Activated naive CD8-positive, alpha-beta T cell treated with anti-CD3 and anti-CD28 coated beads for 36 hours (primary cell): Measurements from ENCODE around the gene BCAS4. TPM values are rescaled to one million over a fixed set of nuclear protein-coding genes. Genes with fewer than 3 reads are reported as not detected.

Experiments
- DNase-seq: peaks from one replicate; pipeline ENCODE4 v3.0.0; 2021
- H3K27ac Mint-ChIP-seq: one replicate; pipeline ENCODE4 v1.8.0; 2022; ENCODE audit warnings: mild to moderate bottlenecking, moderate library complexity, mixed read lengths
- H3K27me3 Mint-ChIP-seq: one replicate; pipeline ENCODE4 v1.8.0; 2022; ENCODE audit warnings: mild to moderate bottlenecking, mixed read lengths
- H3K36me3 Mint-ChIP-seq: one replicate; pipeline ENCODE4 v1.8.0; 2021; ENCODE audit warnings: mild to moderate bottlenecking, mixed read lengths
- H3K4me1 Mint-ChIP-seq: one replicate; pipeline ENCODE4 v1.8.0; 2021; ENCODE audit warnings: mixed read lengths
- H3K4me3 Mint-ChIP-seq: one replicate; pipeline ENCODE4 v1.8.0; 2022; ENCODE audit warnings: mild to moderate bottlenecking, moderate library complexity, mixed read lengths
- H3K9me3 Mint-ChIP-seq: one replicate; pipeline ENCODE4 v1.8.0; 2022; ENCODE audit warnings: mixed read lengths
- total RNA-seq, 2 experiments: library from RNA; stranded (reverse); gene quantifications; one replicate each; pipeline ENCODE4 v1.2.3, GENCODE V29; 2021

BCAS4 gene
- total RNA-seq, 2 experiments from 2014 or later: 27.1 to 28.9 TPM

DNA sequence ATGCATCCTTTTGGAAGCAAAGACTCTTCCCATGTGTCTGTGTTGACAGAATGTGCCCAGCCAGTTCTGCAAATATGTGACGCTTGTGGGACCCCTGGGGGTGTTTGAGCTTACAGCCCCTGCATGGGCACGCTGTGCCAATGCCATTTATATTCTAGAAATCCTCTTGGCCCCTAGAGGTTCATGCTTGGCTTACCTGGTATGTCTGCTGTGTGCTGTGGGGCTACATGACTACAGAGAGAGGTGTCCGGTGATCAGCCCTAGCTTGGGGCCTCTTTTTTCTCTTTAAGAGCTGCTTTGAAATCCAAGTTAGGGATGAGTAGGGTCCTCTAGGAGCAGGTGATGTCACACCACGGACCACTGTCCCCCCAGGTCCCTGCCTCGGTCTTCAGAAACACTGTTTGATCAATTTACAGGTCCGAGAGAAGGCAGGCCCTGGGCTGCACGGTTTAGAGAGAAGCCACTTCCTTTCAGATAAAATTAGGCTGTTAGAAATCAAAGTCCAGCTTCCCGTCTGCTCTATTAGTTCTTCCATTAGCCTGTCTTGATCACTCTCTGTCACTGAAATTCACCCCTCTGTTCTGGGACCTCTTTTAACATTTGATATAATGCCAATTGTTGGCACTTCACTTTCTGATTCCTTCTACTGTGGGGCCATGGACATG lies 26.5 kb downstream of the BCAS4 start:
- DNase-seq: no peak
- peaks cover 38% of the 10 kb centered on the region for H3K4me1 Mint-ChIP-seq
- H3K9me3 Mint-ChIP-seq: no peaks in the 10 kb centered on the region
- H3K4me3 Mint-ChIP-seq: no peak overlapping the region
- no peaks in the 10 kb centered on the region for H3K27me3 Mint-ChIP-seq
- H3K36me3 Mint-ChIP-seq: peaks cover 24% of the 10 kb centered on the region
- peak overlapping the region; percentile 59 for H3K27ac Mint-ChIP-seq

DNA sequence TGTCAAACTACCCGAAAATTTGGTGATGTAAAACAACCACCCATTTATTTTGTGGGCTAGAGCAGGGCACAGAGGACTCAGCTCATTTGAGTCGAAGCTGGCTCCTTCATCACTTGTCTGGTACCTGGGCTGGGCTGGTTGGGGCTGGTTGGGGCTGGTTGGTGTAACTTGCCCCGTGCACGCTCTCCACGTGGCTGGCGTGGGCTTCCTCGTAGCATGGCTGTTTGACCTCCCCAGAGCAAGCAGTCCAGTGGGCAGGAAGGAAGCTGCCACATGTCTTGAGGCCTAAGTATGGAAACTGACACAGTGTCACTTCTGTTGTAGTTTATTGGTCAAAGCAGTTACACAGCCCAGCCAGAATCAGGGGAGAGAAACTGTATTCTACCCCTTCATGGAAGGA lies 27.1 kb downstream of the BCAS4 start:
- H3K27ac Mint-ChIP-seq: peak overlapping the region; percentile 74
- no peaks in the 10 kb centered on the region for H3K9me3 Mint-ChIP-seq
- H3K27me3 Mint-ChIP-seq: no peaks in the 10 kb centered on the region
- peaks cover 36% of the 10 kb centered on the region for H3K4me1 Mint-ChIP-seq
- H3K4me3 Mint-ChIP-seq: no peak overlapping the region
- peaks cover 24% of the 10 kb centered on the region for H3K36me3 Mint-ChIP-seq
- no peak for DNase-seq

DNA sequence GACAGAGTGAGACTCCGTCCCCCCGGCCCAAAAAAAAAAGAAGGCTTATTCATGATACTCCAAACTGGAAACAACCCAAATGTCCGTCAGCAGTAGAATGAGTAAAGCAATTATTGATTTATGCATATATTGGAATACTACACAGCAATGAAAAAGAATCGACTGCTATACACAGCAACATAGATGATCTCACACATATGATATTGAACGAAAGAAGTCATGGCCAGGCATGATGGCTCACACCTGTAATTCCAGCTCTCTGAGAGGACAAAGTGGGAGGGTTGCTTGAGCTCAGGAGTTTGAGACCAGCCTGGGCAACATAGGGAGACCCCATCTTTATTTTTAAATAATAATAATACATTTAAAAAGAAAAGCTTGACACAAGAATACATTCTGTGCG lies 28.5 kb downstream of the BCAS4 start:
- no peak for DNase-seq
- no peak overlapping the region for H3K4me3 Mint-ChIP-seq
- H3K27me3 Mint-ChIP-seq: no peaks in the 10 kb centered on the region
- H3K36me3 Mint-ChIP-seq: peaks cover 25% of the 10 kb centered on the region
- no peak overlapping the region for H3K27ac Mint-ChIP-seq
- no peaks in the 10 kb centered on the region for H3K9me3 Mint-ChIP-seq
- peaks cover 28% of the 10 kb centered on the region for H3K4me1 Mint-ChIP-seq

DNA sequence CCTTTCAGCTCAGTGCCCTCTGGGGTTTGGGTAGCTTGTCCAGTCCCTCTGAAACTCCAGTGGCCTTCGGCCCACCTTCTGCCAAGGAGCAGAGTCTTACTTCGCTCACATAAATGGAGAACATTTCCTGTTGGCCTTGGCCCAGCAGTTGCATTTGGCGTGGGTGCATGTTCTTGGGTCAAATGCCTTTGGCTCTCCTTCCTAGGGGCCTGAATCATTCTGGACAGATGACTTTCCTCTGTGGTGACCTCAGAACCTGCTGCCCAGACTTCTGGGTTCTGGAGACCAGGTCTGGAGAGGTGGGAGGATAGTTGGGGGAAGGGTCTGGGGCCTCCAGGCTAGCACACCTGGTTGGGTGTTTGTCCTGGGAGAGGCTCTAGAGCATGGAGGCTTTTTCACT lies 29.3 kb downstream of the BCAS4 start:
- Mint-ChIP-seq H3K27me3 (no peaks in the 10 kb centered on the region), H3K4me1 (peaks cover 22% of the 10 kb centered on the region), H3K4me3 (no peak overlapping the region), H3K27ac (no peak overlapping the region), H3K9me3 (no peaks in the 10 kb centered on the region), H3K36me3 (peaks cover 21% of the 10 kb centered on the region)
- DNase-seq: no peak

DNA sequence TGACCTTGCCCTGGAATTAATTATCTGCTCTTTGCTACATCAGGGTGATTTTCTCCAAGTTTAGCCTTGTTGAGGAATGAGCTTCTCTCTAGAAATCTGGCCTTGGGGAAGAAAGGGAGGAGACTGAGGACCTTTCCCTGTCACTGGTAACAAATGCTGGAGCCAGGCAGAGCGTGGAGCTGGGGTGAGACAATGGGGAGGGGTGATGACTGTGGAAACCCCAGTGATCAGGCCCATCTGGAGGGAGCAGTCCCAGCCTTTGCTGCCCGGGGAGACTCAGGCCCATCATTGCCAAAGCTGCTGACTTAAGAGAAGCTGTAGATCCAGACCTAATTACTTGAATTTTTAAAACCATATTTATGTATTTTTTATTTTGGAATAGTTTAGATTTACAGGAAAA lies 31.3 kb downstream of the BCAS4 start:
- Mint-ChIP-seq H3K9me3 (no peaks in the 10 kb centered on the region), H3K4me3 (no peak overlapping the region), H3K4me1 (peaks cover 10% of the 10 kb centered on the region), H3K36me3 (peaks cover 11% of the 10 kb centered on the region), H3K27ac (peak overlapping the region; percentile 59), H3K27me3 (no peaks in the 10 kb centered on the region)
- DNase-seq: no peak

DNA sequence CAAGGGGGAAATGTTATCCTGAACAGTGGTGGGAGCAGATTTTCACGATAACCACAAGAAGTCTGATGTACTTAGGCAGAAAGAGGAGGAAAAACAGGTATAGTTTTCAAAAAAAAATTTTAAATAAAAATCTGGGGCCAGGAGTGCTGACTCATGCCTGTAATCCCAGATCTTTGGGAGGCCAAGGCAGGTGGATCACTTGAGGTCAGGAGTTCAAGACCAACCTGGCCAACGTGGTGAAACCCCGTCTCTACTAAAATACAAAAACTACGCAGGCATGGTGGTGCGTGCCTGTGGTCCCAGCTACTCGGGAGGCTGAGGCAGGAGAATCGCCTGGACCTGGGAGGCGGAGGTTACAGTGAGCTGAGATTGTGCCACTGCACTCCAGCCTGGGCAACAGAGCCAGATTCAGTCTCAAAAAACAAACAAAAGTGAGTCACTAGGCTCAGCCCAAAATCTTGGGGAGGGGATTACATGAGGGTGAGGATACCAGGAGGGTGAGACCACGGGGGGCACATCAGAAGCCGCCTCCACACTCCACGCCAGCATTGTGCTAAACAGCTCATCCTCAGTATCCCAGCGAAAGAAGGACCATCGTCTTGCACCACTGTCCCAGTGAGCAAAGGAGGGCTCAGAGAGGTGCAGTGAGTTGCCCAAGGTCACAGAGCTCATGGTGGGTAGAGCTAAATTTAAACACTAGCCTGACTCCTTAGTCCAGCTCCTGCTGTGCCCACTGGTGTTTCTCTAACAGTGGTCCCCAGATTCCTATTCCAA lies 33.7 kb downstream of the BCAS4 start:
- no peak for DNase-seq
- Mint-ChIP-seq H3K9me3 (no peaks in the 10 kb centered on the region), H3K27me3 (no peaks in the 10 kb centered on the region), H3K4me3 (no peak overlapping the region), H3K36me3 (peaks cover 9% of the 10 kb centered on the region), H3K4me1 (peaks cover 5% of the 10 kb centered on the region), H3K27ac (no peak overlapping the region)

DNA sequence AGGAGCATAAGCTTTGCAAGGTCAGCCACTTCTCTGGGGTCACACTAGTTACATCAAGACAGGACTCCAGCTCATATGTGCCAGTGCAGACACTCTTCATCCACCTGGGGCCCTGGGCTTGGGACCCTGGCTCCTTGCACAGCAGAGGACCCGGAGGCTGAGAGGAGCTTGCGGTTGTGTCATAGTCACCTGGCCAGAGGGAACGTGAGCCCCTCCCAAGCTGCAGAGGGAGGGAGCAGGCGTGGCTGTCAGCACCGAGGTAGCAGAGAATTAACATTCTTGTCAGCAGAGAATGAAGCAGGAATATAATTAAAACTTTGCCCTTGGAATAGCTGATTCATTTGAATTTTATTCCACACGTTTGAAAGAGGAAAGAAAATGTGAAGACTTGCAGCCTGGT lies 36.8 kb downstream of the BCAS4 start:
- Mint-ChIP-seq H3K36me3 (peaks cover 4% of the 10 kb centered on the region), H3K4me3 (no peak overlapping the region), H3K27me3 (no peaks in the 10 kb centered on the region), H3K27ac (no peak overlapping the region), H3K4me1 (peaks cover 5% of the 10 kb centered on the region), H3K9me3 (no peaks in the 10 kb centered on the region)
- no peak for DNase-seq

DNA sequence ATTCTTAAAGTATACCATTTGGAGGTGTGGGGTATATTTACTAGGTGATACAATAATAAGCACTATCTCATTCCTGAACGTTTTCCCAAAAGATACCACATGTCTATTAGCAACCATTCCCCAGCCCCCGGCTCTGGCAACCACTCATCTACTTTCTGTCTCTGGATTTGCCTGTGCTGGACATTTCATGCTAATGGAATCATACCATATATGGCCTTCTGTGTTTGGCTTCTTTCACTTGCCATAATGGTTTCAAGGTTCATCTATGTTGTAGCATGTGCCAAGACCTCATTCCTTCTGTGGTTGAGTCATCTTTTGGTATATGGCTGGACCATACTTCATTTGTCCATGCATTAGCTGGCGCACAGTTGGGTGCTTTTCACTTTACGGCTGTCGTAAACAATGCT lies 39.7 kb downstream of the BCAS4 start:
- no peaks in the 10 kb centered on the region for H3K9me3 Mint-ChIP-seq
- peaks cover 23% of the 10 kb centered on the region for H3K4me1 Mint-ChIP-seq
- no peak overlapping the region for H3K4me3 Mint-ChIP-seq
- no peak overlapping the region for H3K27ac Mint-ChIP-seq
- peaks cover 6% of the 10 kb centered on the region for H3K36me3 Mint-ChIP-seq
- DNase-seq: no peak
- H3K27me3 Mint-ChIP-seq: no peaks in the 10 kb centered on the region

DNA sequence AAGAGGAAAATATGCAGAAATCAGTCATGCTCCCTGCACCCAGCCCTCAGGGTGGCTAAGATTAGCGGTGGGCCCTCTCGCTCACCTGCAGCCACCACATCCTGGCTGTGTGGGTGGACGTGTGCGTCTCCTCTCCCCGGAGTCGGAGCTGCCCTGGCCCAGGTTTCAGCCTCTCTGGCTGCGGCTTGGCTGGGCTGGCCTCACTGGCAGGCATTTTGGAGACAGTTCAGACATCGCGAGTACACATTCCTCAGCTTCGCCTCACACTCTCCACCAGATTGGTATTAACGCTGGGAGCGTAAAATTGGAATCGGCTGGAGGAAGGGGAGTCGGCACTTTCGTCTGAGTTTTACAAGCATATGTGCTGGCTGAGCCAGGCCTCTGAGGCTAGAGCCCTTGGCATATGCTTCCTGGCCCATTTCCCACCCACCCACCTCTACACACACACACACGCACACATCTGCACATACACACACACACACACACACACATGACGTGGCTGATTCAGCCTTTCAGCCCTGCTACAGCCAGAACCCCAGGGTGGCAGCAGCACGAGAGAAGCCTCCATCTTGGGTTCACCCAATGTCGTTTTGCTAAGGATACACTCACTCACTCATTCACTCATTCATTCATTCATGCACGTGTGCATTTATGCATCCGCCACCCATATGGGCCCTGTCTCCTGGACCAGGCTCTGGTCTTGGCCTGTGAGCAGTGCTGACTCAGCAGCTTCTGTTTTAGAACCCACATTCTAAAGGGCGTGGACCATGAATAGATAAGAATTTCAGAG lies 42.9 kb downstream of the BCAS4 start:
- no peaks in the 10 kb centered on the region for H3K9me3 Mint-ChIP-seq
- H3K36me3 Mint-ChIP-seq: peaks cover 4% of the 10 kb centered on the region
- no peak overlapping the region for H3K4me3 Mint-ChIP-seq
- peak overlapping the region; percentile 64 for H3K27ac Mint-ChIP-seq
- no peaks in the 10 kb centered on the region for H3K27me3 Mint-ChIP-seq
- peaks cover 21% of the 10 kb centered on the region for H3K4me1 Mint-ChIP-seq
- DNase-seq: peak; percentile 47

DNA sequence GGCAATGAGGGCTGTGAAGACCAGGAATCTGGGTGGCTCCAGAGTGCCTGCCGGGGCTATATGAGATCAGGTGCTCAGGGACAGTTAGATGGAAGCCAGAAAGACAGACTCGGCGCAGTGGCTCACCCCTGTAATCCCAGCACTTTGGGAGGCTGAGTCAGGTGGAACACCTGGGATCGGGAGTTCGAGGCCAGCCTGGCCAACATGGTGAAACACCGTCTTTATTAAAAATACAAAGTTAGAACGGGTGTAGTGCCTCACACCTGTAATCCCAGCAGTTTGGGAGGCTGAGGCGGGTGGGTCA lies 43.4 kb downstream of the BCAS4 start:
- Mint-ChIP-seq H3K4me1 (peaks cover 19% of the 10 kb centered on the region), H3K9me3 (no peaks in the 10 kb centered on the region), H3K4me3 (no peak overlapping the region), H3K36me3 (peaks cover 3% of the 10 kb centered on the region), H3K27me3 (no peaks in the 10 kb centered on the region), H3K27ac (peak overlapping the region; percentile 64)
- no peak for DNase-seq

DNA sequence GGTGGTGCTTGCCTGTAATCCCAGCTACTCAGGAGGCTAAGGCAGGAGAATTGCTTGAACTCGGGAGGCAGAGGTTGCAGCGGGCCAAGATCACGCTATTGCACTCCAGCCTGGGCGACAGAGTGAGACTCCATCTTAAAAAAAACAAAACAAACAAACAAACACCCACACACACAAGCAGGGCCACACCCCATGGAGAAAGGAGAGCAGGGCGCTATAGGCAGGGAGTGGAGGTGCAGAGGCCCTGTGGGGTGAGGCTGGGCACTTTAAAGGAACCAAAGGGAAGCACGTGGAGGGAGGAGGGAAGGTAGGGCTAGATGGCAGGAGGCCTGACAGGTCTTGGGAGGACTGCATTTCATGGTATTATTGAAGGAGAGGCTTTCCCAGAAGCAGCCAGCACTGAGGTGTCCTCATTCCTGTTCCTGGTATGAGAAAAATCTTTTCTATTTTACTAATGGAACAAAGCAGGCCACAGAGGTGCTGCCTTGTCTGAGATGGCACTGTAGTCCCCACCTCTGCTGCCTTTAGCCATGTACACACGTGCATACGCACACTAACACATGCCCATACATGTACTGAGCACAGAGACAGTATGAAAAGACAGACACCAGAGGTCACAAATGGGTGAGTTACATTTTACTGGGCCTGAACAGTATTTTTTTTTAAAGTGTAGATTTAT lies 44.0 kb downstream of the BCAS4 start:
- no peak for DNase-seq
- H3K27ac Mint-ChIP-seq: no peak overlapping the region
- peaks cover 19% of the 10 kb centered on the region for H3K4me1 Mint-ChIP-seq
- H3K4me3 Mint-ChIP-seq: no peak overlapping the region
- no peaks in the 10 kb centered on the region for H3K27me3 Mint-ChIP-seq
- peaks cover 3% of the 10 kb centered on the region for H3K36me3 Mint-ChIP-seq
- H3K9me3 Mint-ChIP-seq: no peaks in the 10 kb centered on the region

DNA sequence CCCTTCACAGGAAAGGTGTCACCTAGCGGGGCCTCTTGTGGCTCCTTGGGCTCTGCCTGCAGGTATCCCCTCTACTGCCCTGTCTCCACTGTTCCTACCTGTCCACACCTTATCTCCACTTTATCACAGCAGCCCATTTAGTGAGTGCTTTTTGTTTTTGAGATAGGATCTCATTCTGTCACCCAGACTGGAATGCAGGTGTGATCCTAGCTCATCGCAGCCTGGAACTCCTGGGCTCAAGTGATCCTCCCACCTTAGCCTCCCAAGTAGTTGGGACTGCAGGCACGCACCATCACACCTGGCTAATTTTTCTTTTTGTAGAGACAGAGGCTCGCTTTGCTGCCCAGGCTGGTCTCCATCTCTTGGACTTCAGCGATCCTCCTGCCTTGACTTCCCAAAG lies 48.0 kb downstream of the BCAS4 start:
- no peak overlapping the region for H3K27ac Mint-ChIP-seq
- H3K4me3 Mint-ChIP-seq: no peak overlapping the region
- no peaks in the 10 kb centered on the region for H3K27me3 Mint-ChIP-seq
- peaks cover 5% of the 10 kb centered on the region for H3K36me3 Mint-ChIP-seq
- DNase-seq: no peak
- no peaks in the 10 kb centered on the region for H3K9me3 Mint-ChIP-seq
- peaks cover 24% of the 10 kb centered on the region for H3K4me1 Mint-ChIP-seq

DNA sequence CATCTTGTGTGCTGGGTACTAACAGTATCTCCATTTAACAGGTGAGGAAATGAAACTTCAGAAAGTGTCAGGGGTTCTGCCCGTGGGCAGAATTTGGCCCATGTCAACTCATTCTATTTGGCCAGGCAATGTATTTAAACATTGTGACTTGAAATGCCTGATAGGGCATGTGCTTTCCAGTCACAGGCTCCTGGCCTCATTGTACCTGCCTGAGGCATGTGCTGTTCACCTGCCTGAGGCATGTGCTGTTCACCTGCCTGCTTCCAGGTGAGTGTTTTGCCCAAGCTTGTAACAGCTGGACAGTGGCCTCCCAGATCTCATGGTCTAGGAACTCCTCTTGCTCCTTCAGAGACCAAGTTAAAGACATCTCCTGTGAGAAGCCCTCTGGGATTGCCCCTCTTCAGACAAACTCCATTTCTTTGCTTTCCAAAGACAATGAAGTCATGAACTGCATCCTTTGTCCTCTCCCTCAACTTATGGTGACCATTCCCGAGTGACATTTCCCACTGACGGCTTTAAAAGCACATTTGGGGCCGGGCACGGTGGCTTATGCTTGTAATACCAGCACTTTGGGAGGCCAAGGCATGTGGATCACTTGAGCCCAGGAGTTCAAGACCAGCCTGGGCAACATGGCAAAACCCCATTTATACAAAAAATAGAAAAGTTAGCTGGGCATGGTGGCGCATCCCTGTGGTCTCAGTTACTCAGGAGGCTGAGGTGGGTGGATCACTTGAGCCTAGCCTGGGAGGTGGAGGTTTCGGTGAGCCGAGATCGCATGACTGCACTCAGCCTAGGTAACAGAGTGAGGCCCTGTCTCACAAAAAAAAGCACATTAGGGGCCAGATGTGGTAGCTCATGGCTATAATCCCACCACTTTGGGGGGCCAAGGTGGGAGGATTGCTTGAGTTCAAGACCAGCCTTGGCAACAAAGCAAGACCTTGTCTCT lies 48.7 kb downstream of the BCAS4 start:
- Mint-ChIP-seq H3K36me3 (peaks cover 1% of the 10 kb centered on the region), H3K4me3 (no peak overlapping the region), H3K27me3 (no peaks in the 10 kb centered on the region), H3K9me3 (no peaks in the 10 kb centered on the region), H3K4me1 (peaks cover 23% of the 10 kb centered on the region), H3K27ac (peak overlapping the region; percentile 79)
- no peak for DNase-seq

DNA sequence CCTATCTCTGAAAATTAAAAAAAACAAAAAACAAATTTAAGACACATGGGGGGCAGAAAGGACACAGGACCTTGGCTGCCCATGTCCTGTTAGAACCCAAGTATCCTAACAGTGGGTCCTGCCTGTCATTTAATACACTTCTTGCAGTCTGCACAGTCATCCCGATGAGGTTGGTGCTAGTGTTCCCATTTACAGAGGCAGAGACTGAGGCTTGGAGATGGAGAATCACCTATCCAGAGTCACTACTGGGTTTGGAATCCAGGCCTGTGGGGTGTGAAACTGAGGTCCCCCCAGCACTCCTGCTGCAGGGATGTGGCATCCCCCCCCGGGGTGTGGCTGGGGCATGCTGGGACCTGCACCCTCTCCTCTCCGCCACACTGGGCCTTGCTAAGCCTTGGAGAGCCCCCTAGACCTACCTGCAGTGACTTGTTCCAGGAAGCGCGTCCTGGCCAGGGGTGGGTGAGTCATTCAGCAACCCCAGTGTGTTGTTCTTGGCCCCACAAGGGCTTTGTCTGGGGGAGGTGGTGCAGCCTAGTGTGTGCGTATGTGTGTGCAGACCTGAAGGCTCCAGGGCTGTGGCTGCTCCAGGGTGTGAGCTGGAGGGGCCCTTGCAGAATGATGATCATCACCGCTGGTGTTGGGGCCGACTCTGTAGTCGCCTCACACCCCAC lies 49.7 kb downstream of the BCAS4 start:
- DNase-seq: peak; percentile 81
- no peaks in the 10 kb centered on the region for H3K27me3 Mint-ChIP-seq
- H3K9me3 Mint-ChIP-seq: no peaks in the 10 kb centered on the region
- no peak overlapping the region for H3K4me3 Mint-ChIP-seq
- peaks cover 1% of the 10 kb centered on the region for H3K36me3 Mint-ChIP-seq
- H3K4me1 Mint-ChIP-seq: peaks cover 23% of the 10 kb centered on the region
- H3K27ac Mint-ChIP-seq: peak overlapping the region; percentile 79
